HCT116 (cell line): Measurements from ENCODE around the gene PPP1R37. TPM values are rescaled to one million over a fixed set of nuclear protein-coding genes. Genes with fewer than 3 reads are reported as not detected.

Source experiments
- ATAC-seq: fragments of 200-7000 bp; cut with Tn5 transposase; 2 replicates; pipeline ENCODE4 v1.9.1; 2020; ENCODE audit warnings: mild to moderate bottlenecking, moderate library complexity
- BruUV-seq: library from RNA; stranded (reverse); fragments of 400-500 nt; replicated peaks from 2 replicates; lab custom pipeline; 2021; lab: Mats Ljungman, UMichigan
- CTCF ChIA-PET: fragments of 300-600 bp; sonication (Branson Sonifier 250); formaldehyde crosslinking; loops from one replicate; lab custom pipeline; 2021; ENCODE audit warnings: antibody characterized with exemption; lab: Charles Lee
- POLR2A ChIA-PET: fragments of 300-600, 350-600 bp; sonication (Branson Sonifier 250); formaldehyde crosslinking; loops from one replicate; lab custom pipeline; 2021; ENCODE audit warnings: antibody characterized with exemption; lab: Charles Lee
- RAD21 ChIA-PET, 2 experiments: fragments of 300-600 bp; sonication (Branson Sonifier 250); formaldehyde crosslinking; loops; one replicate each; lab custom pipeline; 2023; ENCODE audit warnings: low total read pairs in 2 of 2; ENCODE audit not compliant: uncharacterized antibody in 2 of 2, unreplicated experiment in 2 of 2, low non-redundant PET in 1 of 2; lab: Charles Lee
- DNase-seq: peaks from one replicate; pipeline ENCODE4 v3.0.0-alpha.2; 2010; ENCODE audit warnings: low read depth, low spot score
- H2AFZ ChIP-seq: fragments of 200-600 bp; shearing (Covaris generic), sonication (generic); 2 replicates; pipeline ENCODE4 v1.6.1; 2017; ENCODE audit warnings: low read depth, mixed run types, mixed read lengths, antibody characterized with exemption, low read length; ENCODE audit not compliant: poor library complexity, severe bottlenecking
- H3K27ac ChIP-seq: 2 replicates; pipeline ENCODE4 v1.5.1; 2012; ENCODE audit warnings: low read depth, low read length
- H3K27me3 ChIP-seq: fragments of 200-600 bp; sonication (generic); 2 replicates; pipeline ENCODE4 v1.6.1; 2016; ENCODE audit warnings: mixed run types, low read length, mixed read lengths; ENCODE audit not compliant: insufficient read depth
- H3K36me3 ChIP-seq, 2 experiments: fragments of 200-500 bp in 1 of 2; fragments of 200-600 bp in 1 of 2; sonication (Bioruptor generic) in 1 of 2; sonication (generic) in 1 of 2; 2 replicates each; pipeline versions ENCODE4 v1.5.1 to v1.6.1; 2014 to 2016; ENCODE audit warnings: low read length in 2 of 2, inconsistent platforms in 1 of 2, mixed read lengths in 1 of 2, mixed run types in 1 of 2; ENCODE audit not compliant: insufficient read depth in 2 of 2, control insufficient read depth in 1 of 2
- H3K4me1 ChIP-seq, 2 experiments: fragments of 200-600 bp in 1 of 2; sonication (generic) in 1 of 2; 2 replicates each; pipeline versions ENCODE4 v1.5.1 to v1.6.1; 2012 to 2017; ENCODE audit warnings: low read length in 2 of 2, inconsistent platforms in 1 of 2, mild to moderate bottlenecking in 1 of 2, mixed read lengths in 1 of 2, mixed run types in 1 of 2, moderate library complexity in 1 of 2; ENCODE audit not compliant: insufficient read depth in 2 of 2, control insufficient read depth in 1 of 2
- H3K4me2 ChIP-seq: fragments of 200-600 bp; sonication (generic); 2 replicates; pipeline ENCODE4 v1.6.1; 2017; ENCODE audit warnings: mixed run types, low read length, mixed read lengths
- H3K4me3 ChIP-seq, 2 experiments: fragments of 200-600 bp in 1 of 2; sonication (generic) in 1 of 2; replicated peaks in 1 of 2; 2 replicates each; pipeline ENCODE4 v1.5.1; 2011 to 2016; ENCODE audit warnings: low read length in 2 of 2, control low read depth in 1 of 2, low read depth in 1 of 2, mild to moderate bottlenecking in 1 of 2, mixed read lengths in 1 of 2, mixed run types in 1 of 2
- H3K79me2 ChIP-seq: fragments of 200-600 bp; sonication (generic); 2 replicates; pipeline ENCODE4 v1.6.1; 2017; ENCODE audit warnings: mild to moderate bottlenecking, mixed run types, low read length, moderate library complexity, mixed read lengths; ENCODE audit not compliant: insufficient read depth
- H3K9ac ChIP-seq: fragments of 200-600 bp; sonication (generic); 2 replicates; pipeline ENCODE4 v1.6.1; 2016; ENCODE audit warnings: low read length, mixed read lengths
- H3K9me2 ChIP-seq: fragments of 200-600 bp; sonication (generic), shearing (Covaris generic); 2 replicates; pipeline ENCODE4 v1.6.1; 2017; ENCODE audit warnings: mixed run types, mild to moderate bottlenecking, moderate library complexity; ENCODE audit not compliant: insufficient read depth
- H3K9me3 ChIP-seq, 2 experiments: fragments of 200-500 bp in 1 of 2; fragments of 200-600 bp in 1 of 2; sonication (Bioruptor generic) in 1 of 2; sonication (generic) in 1 of 2; 2 replicates each; pipeline ENCODE4 v1.6.1; 2014 to 2017; ENCODE audit warnings: low read length in 2 of 2, mixed read lengths in 2 of 2, inconsistent platforms in 1 of 2, low read depth in 1 of 2, mild to moderate bottlenecking in 1 of 2, mixed run types in 1 of 2, moderate library complexity in 1 of 2; ENCODE audit not compliant: control insufficient read depth in 1 of 2, insufficient read depth in 1 of 2
- H4K20me1 ChIP-seq: fragments of 200-600 bp; sonication (generic), shearing (Covaris generic); 2 replicates; pipeline ENCODE4 v1.6.1; 2017; ENCODE audit warnings: mixed run types, mild to moderate bottlenecking, moderate library complexity; ENCODE audit not compliant: insufficient read depth
- CEBPB ChIP-seq: IDR thresholded peaks from 2 replicates; pipeline ENCODE4 v1.6.1; 2012; ENCODE audit warnings: low read depth
- CTCF ChIP-seq, 3 experiments: fragments of 200-600 bp in 1 of 3; sonication (generic) in 1 of 3; IDR thresholded peaks in 2 of 3; conservative IDR thresholded peaks in 1 of 3; 2 replicates each; pipeline ENCODE4 v1.5.1; 2012 to 2017; ENCODE audit warnings: low read depth in 2 of 3, low read length in 2 of 3, antibody characterized with exemption in 1 of 3, borderline replicate concordance in 1 of 3, control low read depth in 1 of 3, mild to moderate bottlenecking in 1 of 3, mixed read lengths in 1 of 3, mixed run types in 1 of 3, moderate library complexity in 1 of 3; ENCODE audit not compliant: insufficient read depth in 1 of 3
- EZH2 ChIP-seq: fragments of 200-600 bp; sonication (generic); IDR thresholded peaks from 2 replicates; pipeline ENCODE4 v1.6.1; 2017; ENCODE audit warnings: antibody characterized with exemption, mixed run types
- EZH2phosphoT487 ChIP-seq: fragments of 200-600 bp; IDR thresholded peaks from 2 replicates; pipeline ENCODE4 v1.6.1; 2018; ENCODE audit warnings: antibody characterized with exemption, borderline replicate concordance
- FOSL1 ChIP-seq: IDR thresholded peaks from 2 replicates; pipeline ENCODE4 v1.6.1; 2012; ENCODE audit warnings: low read depth
- MAX ChIP-seq: IDR thresholded peaks from 2 replicates; pipeline ENCODE4 v1.6.1; 2012
- POLR2A ChIP-seq: IDR thresholded peaks from 2 replicates; pipeline ENCODE4 v1.7.0; 2011; ENCODE audit warnings: borderline replicate concordance; ENCODE audit not compliant: insufficient read depth, insufficient read length; ENCODE audit errors: extremely low read depth
- REST ChIP-seq: IDR thresholded peaks from 2 replicates; pipeline ENCODE4 v1.6.1; 2012; ENCODE audit warnings: low read depth
- SIN3A ChIP-seq: IDR thresholded peaks from 2 replicates; pipeline ENCODE4 v1.6.1; 2012; ENCODE audit warnings: low read depth
- SP1 ChIP-seq: IDR thresholded peaks from 2 replicates; pipeline ENCODE4 v1.6.1; 2012; ENCODE audit warnings: low read depth
- SRF ChIP-seq: IDR thresholded peaks from 2 replicates; pipeline ENCODE4 v1.6.1; 2012; ENCODE audit warnings: low read depth
- YY1 ChIP-seq: IDR thresholded peaks from 2 replicates; pipeline ENCODE4 v1.6.1; 2011; ENCODE audit warnings: low read length, low read depth, moderate library complexity, mild to moderate bottlenecking; ENCODE audit not compliant: insufficient replicate concordance; ENCODE audit errors: extremely low read depth
- ZNF274 ChIP-seq: fragments of 200-500 bp; sonication (Bioruptor generic); IDR thresholded peaks from 2 replicates; pipeline ENCODE4 v1.6.1; 2014; ENCODE audit warnings: mild to moderate bottlenecking, low read depth, low read length, inconsistent platforms
- intact Hi-C: fragments of 100-400 bp; cut with micrococcal nuclease; formaldehyde crosslinking; loops from 2 replicates; pipeline ENCODE4 v1.10.0; 2022
- total RNA-seq: library from RNA; stranded (reverse); gene quantifications from one replicate; pipeline ENCODE4 v1.2.1, GENCODE V29; 2021; ENCODE audit not compliant: unreplicated experiment

Gene PPP1R37
- total RNA-seq, 1 experiment from 2014 or later, result 32.7 TPM

- Histone ChIP-seq H3K36me3 (no peaks in the 10 kb centered on the region; a peak in 1 of 4 replicates), H3K79me2 (no peaks in the 10 kb centered on the region), H3K9me3 (no peaks in the 10 kb centered on the region), H3K27ac (no peak overlapping the region), H3K4me3 (no peak overlapping the region), H2AFZ (no peak overlapping the region), H3K9me2 (no peaks in the 10 kb centered on the region), H3K9ac (no peak overlapping the region), H4K20me1 (no peaks in the 10 kb centered on the region), H3K4me1 (peaks cover under 1 to 12% of the 10 kb centered on the region in 2 experiments; a peak in 3 of 4 replicates), H3K4me2 (no peak overlapping the region), H3K27me3 (no peaks in the 10 kb centered on the region)
- POLR2A ChIA-PET, result no interaction called here
- DNase-seq (no peak), ATAC-seq (no peak)
- intact Hi-C loops, result no loop called here
- no TSS peak for BruUV-seq
- TF ChIP-seq SIN3A (no peak), EZH2 (no peak), ZNF274 (no peak), FOSL1 (no peak), POLR2A (no peak)
- RAD21 ChIA-PET, result no interaction called here
- CTCF ChIA-PET, result no interaction called here
Measured at GRCh38 chr19:45145270-45146189, 52.6 kb downstream of the PPP1R37 start.

- ChIA-PET RAD21 (no interaction called here), CTCF (no interaction called here), POLR2A (no interaction called here)
- no peak for DNase-seq
- Histone ChIP-seq H2AFZ (no peak overlapping the region), H3K79me2 (no peaks in the 10 kb centered on the region), H3K4me1 (peaks cover 8 to 19% of the 10 kb centered on the region in 2 experiments), H3K9ac (no peak overlapping the region), H4K20me1 (no peaks in the 10 kb centered on the region), H3K27me3 (no peaks in the 10 kb centered on the region), H3K4me3 (no peak overlapping the region), H3K36me3 (no peaks in the 10 kb centered on the region; a peak in 1 of 4 replicates), H3K4me2 (no peak overlapping the region), H3K9me2 (no peaks in the 10 kb centered on the region), H3K9me3 (no peaks in the 10 kb centered on the region), H3K27ac (no peak overlapping the region)
- BruUV-seq, result no TSS peak
- intact Hi-C loops, result no loop called here
- no peak for ATAC-seq
- TF ChIP-seq SP1 (no peak), REST (no peak), SIN3A (no peak), EZH2phosphoT487 (no peak), FOSL1 (no peak), CTCF (IDR thresholded peaks at IDR 0.05 in 2 of 3, conservative IDR thresholded peaks at IDR 0.05 in 1 of 3; ENCODE audit: borderline replicate concordance in 1 of 3, insufficient read depth in 1 of 3, low read depth in 2 of 3, low read length in 2 of 3) (no peak), SRF (no peak), MAX (no peak), EZH2 (no peak), YY1 (no peak), CEBPB (no peak)
Measured at GRCh38 chr19:45146251-45146650, 53.3 kb downstream of the PPP1R37 start.
